Endodermal cell (in vitro differentiated cells): ENCODE measurements around the gene PTPRN2. TPM values are rescaled to one million over a fixed set of nuclear protein-coding genes. Genes with fewer than 3 reads are reported as not detected.

ENCODE experiments used
- DNase-seq: peaks from one replicate; pipeline ENCODE4 v3.0.0-alpha.2; 2017
- H3K27ac ChIP-seq: 2 replicates; pipeline ENCODE4 v1.5.1; 2013; ENCODE audit warnings: mild to moderate bottlenecking, low read depth, low read length, moderate library complexity
- H3K27me3 ChIP-seq: 2 replicates; pipeline ENCODE4 v1.6.1; 2013; ENCODE audit warnings: mild to moderate bottlenecking, low read length, moderate library complexity; ENCODE audit not compliant: insufficient read depth, control insufficient read depth, poor library complexity, severe bottlenecking
- H3K36me3 ChIP-seq: 2 replicates; pipeline ENCODE4 v1.7.0; 2013; ENCODE audit warnings: mild to moderate bottlenecking, low read length, moderate library complexity; ENCODE audit not compliant: control insufficient read depth, insufficient read depth
- H3K4me1 ChIP-seq: one replicate; pipeline ENCODE4 v1.7.0; 2013; ENCODE audit warnings: low read length; ENCODE audit not compliant: control insufficient read depth, insufficient read depth
- H3K4me3 ChIP-seq: 2 replicates; pipeline ENCODE4 v1.5.1; 2013; ENCODE audit warnings: mild to moderate bottlenecking, low read length, moderate library complexity
- H3K9ac ChIP-seq: 2 replicates; pipeline ENCODE4 v1.6.1; 2013; ENCODE audit warnings: mild to moderate bottlenecking, low read length, moderate library complexity; ENCODE audit not compliant: poor library complexity, severe bottlenecking; ENCODE audit errors: extremely low read depth
- H3K9me3 ChIP-seq: 2 replicates; pipeline ENCODE4 v1.6.1; 2013; ENCODE audit warnings: mild to moderate bottlenecking, low read length, moderate library complexity; ENCODE audit not compliant: control insufficient read depth
- H3K27ac Mint-ChIP-seq: 2 replicates; pipeline ENCODE4 v1.8.0; 2020; ENCODE audit warnings: mixed read lengths
- H3K27me3 Mint-ChIP-seq: 2 replicates; pipeline ENCODE4 v1.8.0; 2021; ENCODE audit warnings: mild to moderate bottlenecking, mixed read lengths; ENCODE audit not compliant: insufficient read depth
- H3K36me3 Mint-ChIP-seq: 2 replicates; pipeline ENCODE4 v1.8.0; 2020; ENCODE audit warnings: low read depth, mixed read lengths
- H3K4me1 Mint-ChIP-seq: 2 replicates; pipeline ENCODE4 v1.8.0; 2020; ENCODE audit warnings: mixed read lengths
- H3K4me3 Mint-ChIP-seq: 2 replicates; pipeline ENCODE4 v1.8.0; 2020; ENCODE audit warnings: mild to moderate bottlenecking, moderate library complexity, mixed read lengths
- H3K9me3 Mint-ChIP-seq: 2 replicates; pipeline ENCODE4 v1.8.0; 2020; ENCODE audit warnings: mild to moderate bottlenecking, mixed read lengths
- CTCF ChIP-seq: fragments of 200-600 bp; sonication (generic); conservative IDR thresholded peaks from 2 replicates; pipeline ENCODE4 v1.5.0; 2021; ENCODE audit warnings: antibody characterized with exemption, mild to moderate bottlenecking
- WGBS, 2 experiments: methylation state at CpG; one replicate each; pipeline versions ENCODE4 v1.1.5 to v1.1.7; 2013; ENCODE audit warnings: missing lambda C conversion rate in 2 of 2, mixed read lengths in 1 of 2; ENCODE audit not compliant: insufficient coverage in 1 of 2, insufficient read length in 1 of 2; 5-methylcytosine and 5-hydroxymethylcytosine counted together
- total RNA-seq, 2 donors: library from RNA; stranded (reverse); fragmentation: NEBNext Ultra II Directional in 1 of 2; extraction: Animal tissue kit (Norgen Biotek cat#: 25700) in 1 of 2; gene quantifications; 2 replicates in 1 of 2; 3 replicates in 1 of 2; pipeline ENCODE4 v1.2.1, GENCODE V29; 2021

PTPRN2 gene
- total RNA-seq, 2 donors from 2014 or later: 0.69 to 1.2 TPM

GRCh38 chr7:158446706-158447105 is 140.9 kb downstream of the PTPRN2 start:
- H3K36me3 ChIP-seq: no peaks in the 10 kb centered on the region
- no peak overlapping the region for H3K27ac ChIP-seq
- H3K27me3 ChIP-seq: no peaks in the 10 kb centered on the region
- peaks cover 4% of the 10 kb centered on the region for H3K4me1 Mint-ChIP-seq
- peaks cover 63% of the 10 kb centered on the region for H3K9me3 ChIP-seq
- no peaks in the 10 kb centered on the region for H3K9me3 Mint-ChIP-seq
- H3K36me3 Mint-ChIP-seq: no peaks in the 10 kb centered on the region
- 77% methylated on average over 12 of the region's 12 CpGs for WGBS, 2 experiments
- no peaks in the 10 kb centered on the region for H3K4me1 ChIP-seq
- H3K27ac Mint-ChIP-seq: no peak overlapping the region
- H3K27me3 Mint-ChIP-seq: no peaks in the 10 kb centered on the region
- H3K4me3 ChIP-seq: no peak overlapping the region
- peak; percentile 30 for DNase-seq
- no peak overlapping the region for H3K4me3 Mint-ChIP-seq
- no peak for TF ChIP-seq CTCF
- H3K9ac ChIP-seq: no peak overlapping the region

- no peak for TF ChIP-seq CTCF
- H3K27ac Mint-ChIP-seq: no peak overlapping the region
- no peaks in the 10 kb centered on the region for H3K27me3 Mint-ChIP-seq
- Histone ChIP-seq H3K4me1 (no peaks in the 10 kb centered on the region), H3K9me3 (peaks cover 63% of the 10 kb centered on the region), H3K9ac (no peak overlapping the region), H3K27ac (no peak overlapping the region), H3K4me3 (no peak overlapping the region), H3K27me3 (no peaks in the 10 kb centered on the region), H3K36me3 (no peaks in the 10 kb centered on the region)
- H3K9me3 Mint-ChIP-seq: no peaks in the 10 kb centered on the region
- H3K4me3 Mint-ChIP-seq: no peak overlapping the region
- peaks cover 4% of the 10 kb centered on the region for H3K4me1 Mint-ChIP-seq
- H3K36me3 Mint-ChIP-seq: no peaks in the 10 kb centered on the region
- 86% methylated on average over 13 of the region's 13 CpGs; no CpG with 5 or more reads in 1 of the 2 experiments for WGBS, 2 experiments
- peak; percentile 25 for DNase-seq
Observed at GRCh38 chr7:158446281-158446680, 141.3 kb downstream of the PTPRN2 start.

GRCh38 chr7:158445421-158446175 is 142.0 kb downstream of the PTPRN2 start:
- Histone ChIP-seq H3K4me3 (no peak overlapping the region), H3K9ac (no peak overlapping the region), H3K27ac (no peak overlapping the region), H3K9me3 (peaks cover 63% of the 10 kb centered on the region), H3K4me1 (no peaks in the 10 kb centered on the region), H3K27me3 (no peaks in the 10 kb centered on the region), H3K36me3 (no peaks in the 10 kb centered on the region)
- Mint-ChIP-seq H3K4me3 (no peak overlapping the region), H3K9me3 (no peaks in the 10 kb centered on the region), H3K27ac (peak overlapping the region; percentile 40), H3K4me1 (peaks cover 3% of the 10 kb centered on the region), H3K27me3 (no peaks in the 10 kb centered on the region), H3K36me3 (no peaks in the 10 kb centered on the region)
- DNase-seq: peak; percentile 70
- peak; percentile 39 for TF ChIP-seq CTCF
- WGBS, 2 experiments: 83 to 89% methylated on average over 13 to 29 of the region's 30 CpGs
